Neuronal stem cell (in vitro differentiated cells): ENCODE results near the gene GALNT17.

ENCODE experiments used
- DNase-seq: peaks from one replicate; pipeline ENCODE4 v3.0.0-alpha.2; 2013; ENCODE audit warnings: low spot score
- H2AFZ ChIP-seq: one replicate; pipeline ENCODE4 v1.6.1; 2013; ENCODE audit warnings: mild to moderate bottlenecking, low read length, inconsistent platforms
- H2AK5ac ChIP-seq: 2 replicates; pipeline ENCODE4 v1.6.1; 2013; ENCODE audit warnings: low read depth, mild to moderate bottlenecking, inconsistent platforms, low read length, moderate library complexity, mixed read lengths
- H2BK120ac ChIP-seq: 2 replicates; pipeline ENCODE4 v1.6.1; 2013; ENCODE audit warnings: low read depth, mild to moderate bottlenecking, inconsistent platforms, low read length, moderate library complexity, mixed read lengths
- H2BK12ac ChIP-seq: one replicate; pipeline ENCODE4 v1.6.1; 2013; ENCODE audit warnings: low read length, inconsistent platforms
- H2BK15ac ChIP-seq: 2 replicates; pipeline ENCODE4 v1.6.1; 2013; ENCODE audit warnings: mild to moderate bottlenecking, low read length, inconsistent platforms, mixed read lengths
- H2BK5ac ChIP-seq: one replicate; pipeline ENCODE4 v1.6.1; 2013; ENCODE audit warnings: inconsistent platforms, mild to moderate bottlenecking, low read length, moderate library complexity
- H3K14ac ChIP-seq: one replicate; pipeline ENCODE4 v1.6.1; 2013; ENCODE audit warnings: low read length, inconsistent platforms
- H3K18ac ChIP-seq: 2 replicates; pipeline ENCODE4 v1.6.1; 2013; ENCODE audit warnings: low read length, inconsistent platforms
- H3K23ac ChIP-seq: 2 replicates; pipeline ENCODE4 v1.6.1; 2013; ENCODE audit warnings: low read depth, mild to moderate bottlenecking, mixed read lengths, low read length, inconsistent platforms; ENCODE audit not compliant: poor library complexity
- H3K27ac ChIP-seq: replicated peaks from 3 replicates; pipeline ENCODE4 v1.5.1; 2013; ENCODE audit warnings: low read length, inconsistent platforms
- H3K27me3 ChIP-seq, 3 experiments: 2 replicates each; pipeline ENCODE4 v1.6.1; 2013; ENCODE audit warnings: low read length in 3 of 3, mild to moderate bottlenecking in 2 of 3, inconsistent platforms in 1 of 3, low read depth in 1 of 3, mixed read lengths in 1 of 3, moderate library complexity in 1 of 3; ENCODE audit not compliant: control insufficient read depth in 3 of 3, insufficient read depth in 3 of 3
- H3K36me3 ChIP-seq, 2 donors: replicated peaks in 1 of 2; 2 replicates each; pipeline ENCODE4 v1.6.1; 2013; ENCODE audit warnings: low read length in 2 of 2; ENCODE audit not compliant: control insufficient read depth in 2 of 2, insufficient read depth in 2 of 2
- H3K4ac ChIP-seq: 2 replicates; pipeline ENCODE4 v1.6.1; 2013; ENCODE audit warnings: inconsistent platforms, mild to moderate bottlenecking, low read length, moderate library complexity
- H3K4me1 ChIP-seq, 2 donors: 1 replicate in 1 of 2; 2 replicates in 1 of 2; pipeline ENCODE4 v1.6.1; 2013; ENCODE audit warnings: low read length in 2 of 2, low read depth in 1 of 2; ENCODE audit not compliant: control insufficient read depth in 2 of 2, insufficient read depth in 1 of 2
- H3K4me2 ChIP-seq: one replicate; pipeline ENCODE4 v1.6.1; 2013; ENCODE audit warnings: mild to moderate bottlenecking, low read length, inconsistent platforms; ENCODE audit not compliant: insufficient read depth, poor library complexity, severe bottlenecking
- H3K4me3 ChIP-seq, 2 donors: 2 replicates each; pipeline ENCODE4 v1.5.1; 2013; ENCODE audit warnings: low read length in 2 of 2, mild to moderate bottlenecking in 2 of 2, inconsistent platforms in 1 of 2, moderate library complexity in 1 of 2
- H3K79me1 ChIP-seq: one replicate; pipeline ENCODE4 v1.6.1; 2013; ENCODE audit warnings: low read depth, mild to moderate bottlenecking, inconsistent platforms, low read length, moderate library complexity
- H3K9ac ChIP-seq: one replicate; pipeline ENCODE4 v1.6.1; 2013; ENCODE audit warnings: mild to moderate bottlenecking, low read depth, low read length, inconsistent platforms; ENCODE audit not compliant: poor library complexity
- H3K9me3 ChIP-seq, 2 donors: replicated peaks in 1 of 2; 2 replicates each; pipeline versions ENCODE3 to v1.6.1; 2013; ENCODE audit warnings: low read length in 2 of 2, mild to moderate bottlenecking in 2 of 2, inconsistent platforms in 1 of 2, low read depth in 1 of 2, mixed read lengths in 1 of 2, moderate library complexity in 1 of 2; ENCODE audit not compliant: control insufficient read depth in 2 of 2, insufficient read depth in 1 of 2
- H4K8ac ChIP-seq: one replicate; pipeline ENCODE4 v1.6.1; 2013; ENCODE audit warnings: low read depth, mild to moderate bottlenecking, inconsistent platforms, low read length, moderate library complexity
- H4K91ac ChIP-seq: one replicate; pipeline ENCODE4 v1.6.1; 2013; ENCODE audit warnings: low read length, low read depth, mild to moderate bottlenecking, inconsistent platforms; ENCODE audit not compliant: poor library complexity
- WGBS, 2 donors: extraction: QIAGEN DNeasy Blood & Tissue Kit; methylation state at CpG; one replicate each; pipeline ENCODE4 v1.1.7; 2013; ENCODE audit warnings: missing lambda C conversion rate in 2 of 2, mixed read lengths in 1 of 2; ENCODE audit not compliant: insufficient read length in 2 of 2, insufficient replicate concordance in 1 of 2; ENCODE audit errors: extremely low coverage in 2 of 2; 5-methylcytosine and 5-hydroxymethylcytosine counted together

Gene GALNT17

GRCh38 chr7:71186535-71187057 is 54.7 kb downstream of the GALNT17 start:
- Histone ChIP-seq H3K4me2 (no peak overlapping the region), H2BK12ac (no peak overlapping the region), H3K4ac (no peak overlapping the region), H3K18ac (no peak overlapping the region), H2BK5ac (no peak overlapping the region), H3K4me3 (no peak overlapping the region), H3K27ac (no peak overlapping the region), H4K8ac (no peak overlapping the region), H3K36me3 (peaks cover 0 to 3% of the 10 kb centered on the region in 2 donors), H3K23ac (no peak overlapping the region), H3K4me1 (no peaks in the 10 kb centered on the region), H2BK120ac (no peak overlapping the region), H3K79me1 (no peaks in the 10 kb centered on the region), H3K9me3 (peaks cover 3 to 9% of the 10 kb centered on the region in 2 donors), H3K9ac (no peak overlapping the region), H2AK5ac (no peak overlapping the region), H2BK15ac (no peak overlapping the region), H2AFZ (no peak overlapping the region), H3K14ac (no peak overlapping the region), H3K27me3 (no peaks in the 10 kb centered on the region), H4K91ac (no peak overlapping the region)
- no CpG with 5 or more reads among the region's 4 CpGs for WGBS, 2 donors
- DNase-seq: no peak

GRCh38 chr7:71191771-71192170 is 59.8 kb downstream of the GALNT17 start:
- Histone ChIP-seq H3K23ac (no peak overlapping the region), H3K27ac (no peak overlapping the region), H3K4ac (no peak overlapping the region), H3K18ac (no peak overlapping the region), H3K4me1 (no peaks in the 10 kb centered on the region), H3K4me3 (no peak overlapping the region), H3K4me2 (no peak overlapping the region), H3K36me3 (no peaks in the 10 kb centered on the region), H2BK12ac (no peak overlapping the region), H2AK5ac (no peak overlapping the region), H2BK120ac (no peak overlapping the region), H3K79me1 (no peaks in the 10 kb centered on the region), H4K8ac (no peak overlapping the region), H2BK5ac (no peak overlapping the region), H3K9me3 (peaks cover 3 to 5% of the 10 kb centered on the region in 2 donors), H2AFZ (no peak overlapping the region), H3K9ac (no peak overlapping the region), H3K27me3 (no peaks in the 10 kb centered on the region), H2BK15ac (no peak overlapping the region), H4K91ac (no peak overlapping the region), H3K14ac (no peak overlapping the region)
- no peak for DNase-seq
- no CpG with 5 or more reads among the region's 6 CpGs for WGBS, 2 donors

- no peaks in the 10 kb centered on the region for H3K4me1 ChIP-seq
- no peak overlapping the region for H2BK12ac ChIP-seq
- no peak overlapping the region for H3K4me3 ChIP-seq
- H3K36me3 ChIP-seq: no peaks in the 10 kb centered on the region
- H2BK15ac ChIP-seq: no peak overlapping the region
- no peak overlapping the region for H2BK120ac ChIP-seq
- no peak overlapping the region for H3K4me2 ChIP-seq
- no peak overlapping the region for H3K14ac ChIP-seq
- no peak overlapping the region for H3K23ac ChIP-seq
- H2AFZ ChIP-seq: no peak overlapping the region
- no peak overlapping the region for H3K4ac ChIP-seq
- no CpG with 5 or more reads among the region's 5 CpGs for WGBS, 2 donors
- no peaks in the 10 kb centered on the region for H3K27me3 ChIP-seq
- no peak overlapping the region for H2BK5ac ChIP-seq
- no peak overlapping the region for H3K9ac ChIP-seq
- no peak for DNase-seq
- H2AK5ac ChIP-seq: no peak overlapping the region
- no peak overlapping the region for H4K8ac ChIP-seq
- peaks cover 3 to 5% of the 10 kb centered on the region in 2 donors for H3K9me3 ChIP-seq
- H4K91ac ChIP-seq: no peak overlapping the region
- H3K79me1 ChIP-seq: no peaks in the 10 kb centered on the region
- H3K27ac ChIP-seq: no peak overlapping the region
- H3K18ac ChIP-seq: no peak overlapping the region
These were observed 61.3 kb downstream of the GALNT17 start for GRCh38 chr7:71193099-71193810.

GRCh38 chr7:71198391-71198790 is 66.4 kb downstream of the GALNT17 start:
- H3K18ac ChIP-seq: no peak overlapping the region
- H2BK5ac ChIP-seq: no peak overlapping the region
- H2AK5ac ChIP-seq: no peak overlapping the region
- H3K4me2 ChIP-seq: no peak overlapping the region
- H3K36me3 ChIP-seq: no peaks in the 10 kb centered on the region
- H3K9ac ChIP-seq: no peak overlapping the region
- no peak overlapping the region for H2BK12ac ChIP-seq
- DNase-seq: no peak
- WGBS, 2 donors: no CpG with 5 or more reads among the region's 6 CpGs
- H3K4ac ChIP-seq: no peak overlapping the region
- no peaks in the 10 kb centered on the region for H3K79me1 ChIP-seq
- no peak overlapping the region for H3K14ac ChIP-seq
- no peak overlapping the region for H3K23ac ChIP-seq
- no peak overlapping the region for H3K4me3 ChIP-seq
- no peak overlapping the region for H2BK120ac ChIP-seq
- peaks cover 0 to under 1% of the 10 kb centered on the region in 2 donors for H3K9me3 ChIP-seq
- no peak overlapping the region for H4K8ac ChIP-seq
- no peak overlapping the region for H2AFZ ChIP-seq
- no peak overlapping the region for H4K91ac ChIP-seq
- no peaks in the 10 kb centered on the region for H3K4me1 ChIP-seq
- H3K27me3 ChIP-seq: no peaks in the 10 kb centered on the region
- no peak overlapping the region for H2BK15ac ChIP-seq
- no peak overlapping the region for H3K27ac ChIP-seq
